K562 (cell line): ENCODE data around the gene ZBTB46. TPM values are rescaled to one million over a fixed set of nuclear protein-coding genes. Genes with fewer than 3 reads are reported as not detected.

Experiments used
- ATAC-seq: fragments of 200-7000 bp; cut with Tn5 transposase; 3 replicates; pipeline ENCODE4 v1.9.1; 2020; ENCODE audit warnings: moderate library complexity
- BruUV-seq: library from RNA; stranded (reverse); fragments of 400-500 nt; replicated peaks from 2 replicates; lab custom pipeline; 2021; lab: Mats Ljungman, UMichigan
- CTCF ChIA-PET: fragments of 300-600 bp; formaldehyde crosslinking; extraction: SDS; loops from one replicate; lab custom pipeline; 2021; ENCODE audit warnings: low intra/inter-chr PET ratio; lab: Yijun Ruan, JAX
- POLR2A ChIA-PET: fragments of 300-600, 350-650 bp; sonication (Branson Sonifier 250); formaldehyde crosslinking; extraction: SDS; loops from one replicate; lab custom pipeline; 2021; ENCODE audit warnings: antibody characterized with exemption, inconsistent platforms; lab: Yijun Ruan, JAX
- DNase-seq, 4 experiments: peaks; one replicate each; pipeline versions ENCODE4 v3.0.0 to v3.0.0-alpha.2; 2011 to 2018; ENCODE audit warnings: low spot score in 3 of 4, mixed read lengths in 3 of 4; ENCODE audit errors: extremely low read depth in 1 of 4
- FAIRE-seq: peaks from 2 replicates; lab custom pipeline; 2011; peaks lifted over from hg19 to GRCh38; lab: Jason Lieb, UNC
- H2AFZ ChIP-seq: 2 replicates; pipeline ENCODE4 v1.6.0; 2011; ENCODE audit warnings: low read depth, low read length, control low read depth, inconsistent platforms
- H3K27ac ChIP-seq: fragments of 200-600 bp; 3 replicates; pipeline ENCODE4 v1.8.0; 2011; ENCODE audit warnings: low read depth, mild to moderate bottlenecking, control low read depth, inconsistent platforms, low read length, moderate library complexity, mixed read lengths; ENCODE audit errors: extremely low read depth
- H3K27me3 ChIP-seq, 2 experiments: fragments of 300-600 bp in 1 of 2; 2 replicates in 1 of 2; 3 replicates in 1 of 2; pipeline versions ENCODE4 v1.6.0 to v1.8.0; 2011; ENCODE audit warnings: inconsistent platforms in 2 of 2, low read length in 2 of 2, mild to moderate bottlenecking in 1 of 2, mixed read lengths in 1 of 2, moderate library complexity in 1 of 2; ENCODE audit not compliant: control insufficient read depth in 2 of 2, insufficient read depth in 2 of 2
- H3K36me3 ChIP-seq: fragments of 300-600 bp; 3 replicates; pipeline ENCODE4 v1.8.0; 2011; ENCODE audit warnings: mild to moderate bottlenecking, low read length, inconsistent platforms; ENCODE audit not compliant: control insufficient read depth, insufficient read depth
- H3K4me1 ChIP-seq, 2 experiments: fragments of 200-600 bp in 1 of 2; replicated peaks in 1 of 2; 2 replicates in 1 of 2; 3 replicates in 1 of 2; pipeline versions ENCODE4 v1.5.1 to v1.8.0; 2011; ENCODE audit warnings: inconsistent platforms in 2 of 2, low read length in 2 of 2, mild to moderate bottlenecking in 1 of 2, mixed read lengths in 1 of 2, moderate library complexity in 1 of 2; ENCODE audit not compliant: control insufficient read depth in 2 of 2, insufficient read depth in 2 of 2
- H3K4me2 ChIP-seq: 2 replicates; pipeline ENCODE4 v1.6.1; 2011; ENCODE audit warnings: low read length, control low read depth, inconsistent platforms, mixed read lengths; ENCODE audit not compliant: insufficient read depth
- H3K4me3 ChIP-seq: fragments of 200-600 bp; sonication (generic), shearing (Covaris generic); 2 replicates; pipeline ENCODE4 v1.5.1; 2016; ENCODE audit warnings: control low read depth, inconsistent platforms
- H3K79me2 ChIP-seq: fragments of 200-600 bp; 3 replicates; pipeline ENCODE4 v1.8.0; 2011; ENCODE audit warnings: low read length, inconsistent platforms; ENCODE audit not compliant: control insufficient read depth, insufficient read depth
- H3K9ac ChIP-seq, 2 experiments: 2 replicates each; pipeline versions ENCODE4 v1.6.0 to v1.6.1; 2011; ENCODE audit warnings: low read depth in 2 of 2, low read length in 2 of 2, control low read depth in 1 of 2, inconsistent platforms in 1 of 2, mild to moderate bottlenecking in 1 of 2, mixed read lengths in 1 of 2; ENCODE audit not compliant: insufficient read depth in 1 of 2
- H3K9me1 ChIP-seq: one replicate; pipeline ENCODE4 v1.6.0; 2011; ENCODE audit warnings: inconsistent platforms, mild to moderate bottlenecking, low read length, moderate library complexity; ENCODE audit not compliant: control insufficient read depth, insufficient read depth
- H3K9me3 ChIP-seq: replicated peaks from 2 replicates; pipeline ENCODE4 v1.5.1; 2011; ENCODE audit warnings: low read depth, low read length, inconsistent platforms; ENCODE audit not compliant: control insufficient read depth, insufficient read depth
- H4K20me1 ChIP-seq: replicated peaks from 2 replicates; pipeline ENCODE4 v1.6.1; 2011; ENCODE audit warnings: low read length, inconsistent platforms, mixed read lengths; ENCODE audit not compliant: control insufficient read depth, insufficient read depth
- ARID1B ChIP-seq: fragments of 450-650 bp; IDR thresholded peaks from 2 replicates; pipeline ENCODE4 v1.6.1; 2016; ENCODE audit warnings: antibody characterized with exemption, mild to moderate bottlenecking, inconsistent platforms
- CREM ChIP-seq: IDR thresholded peaks from 2 replicates; pipeline ENCODE4 v1.6.1; 2014; ENCODE audit warnings: antibody characterized with exemption, low read depth
- CTBP1 ChIP-seq: fragments of 450-650 bp; IDR thresholded peaks from 2 replicates; pipeline ENCODE4 v1.6.1; 2016; ENCODE audit warnings: borderline replicate concordance
- HOXB6 ChIP-seq: fragments of 250-450 bp; sonication (Bioruptor Pico); IDR thresholded peaks from 2 replicates; pipeline ENCODE4 v1.5.1; 2022; ENCODE audit warnings: mild to moderate bottlenecking, borderline replicate concordance
- JUND ChIP-seq, 2 experiments: IDR thresholded peaks; 2 replicates in 1 of 2; 3 replicates in 1 of 2; pipeline ENCODE4 v1.6.1; 2011; ENCODE audit warnings: borderline replicate concordance in 2 of 2, low read depth in 2 of 2, low read length in 2 of 2, improper control_type of control experiment in 1 of 2, missing biosample characterization in 1 of 2, missing genetic modification characterization in 1 of 2, missing genetic modification reagents in 1 of 2
- POLR2B ChIP-seq: fragments of 450-650 bp; IDR thresholded peaks from 2 replicates; pipeline ENCODE4 v1.6.1; 2018; ENCODE audit warnings: low read depth; ENCODE audit not compliant: partially characterized antibody
- RNF2 ChIP-seq: sonication (generic); IDR thresholded peaks from 2 replicates; pipeline ENCODE4 v1.6.1; 2016
- THRB ChIP-seq: fragments of 450-650 bp; formaldehyde crosslinking; conservative IDR thresholded peaks from 2 replicates; pipeline ENCODE4 v1.4.0; 2022; ENCODE audit warnings: mild to moderate bottlenecking, missing genetic modification characterization
- ZBTB49 ChIP-seq: sonication (generic); formaldehyde crosslinking; IDR thresholded peaks from 2 replicates; pipeline ENCODE4 v1.8.0; 2022; ENCODE audit warnings: missing genetic modification reagents, mild to moderate bottlenecking, borderline replicate concordance
- ZNF217 ChIP-seq: sonication (generic); formaldehyde crosslinking; IDR thresholded peaks from 2 replicates; pipeline ENCODE4 v1.8.0; 2022; ENCODE audit warnings: mild to moderate bottlenecking, missing genetic modification reagents
- ZNF277 ChIP-seq: fragments of 250-450 bp; sonication (Bioruptor Pico); IDR thresholded peaks from 2 replicates; pipeline ENCODE4 v1.8.0; 2022; ENCODE audit warnings: inconsistent platforms, mild to moderate bottlenecking, moderate library complexity, borderline replicate concordance
- ZNF436 ChIP-seq: fragments of 250-450, 450-650 bp; sonication (Bioruptor Pico); formaldehyde crosslinking; IDR thresholded peaks from 2 replicates; pipeline ENCODE4 v1.7.0; 2020; ENCODE audit warnings: mild to moderate bottlenecking
- WGBS: fragments of 100-300 bp; shearing (Covaris generic); methylation state at CpG from one replicate; pipeline ENCODE4 v1.1.6; 2016; ENCODE audit warnings: low coverage, mixed read lengths; ENCODE audit not compliant: insufficient coverage; ENCODE audit errors: missing lambda C conversion rate; 5-methylcytosine and 5-hydroxymethylcytosine counted together
- in situ Hi-C: fragments of 300-500 bp; cut with MboI; formaldehyde crosslinking; loops from 4 replicates; pipeline ENCODE4 v1.15.0; 2018; ENCODE audit warnings: inconsistent platforms, mixed read lengths
- intact Hi-C: fragments of 100-400 bp; cut with micrococcal nuclease; formaldehyde crosslinking; loops from 2 replicates; pipeline ENCODE4 v1.14.2; 2022
- polyA plus RNA-seq, 8 experiments: library from polyadenylated mRNA; depleted of rRNA in 4 of 8; stranded (reverse) in 5 of 8; unstranded in 3 of 8; fragments of >200 nt; fragmentation: Nextera tagmentation in 2 of 8; fragmentation: Illumina TruSeq in 1 of 8; extraction: Ambion mirVana in 2 of 8; extraction: Trizol in 1 of 8; gene quantifications; 2 replicates each; pipeline versions ENCODE4 v1.2.1 to v1.2.3, GENCODE V29; 2011 to 2014; ENCODE audit warnings: inconsistent platforms in 1 of 8, missing spikeins in 1 of 8
- total RNA-seq, 7 experiments: library from RNA; depleted of rRNA in 6 of 7; stranded (reverse); fragments of >200 nt in 6 of 7; fragmentation: Illumina TruSeq in 2 of 7; extraction: Trizol in 2 of 7; gene quantifications; 2 replicates each; pipeline versions ENCODE4 v1.2.1 to v1.2.3, GENCODE V29; 2011 to 2021; ENCODE audit warnings: low replicate concordance in 1 of 7

The ZBTB46 gene
- total and polyA plus RNA-seq, 9 of the 15 experiments (the other 6 are each of a cell fraction or from before 2014, with no cell fraction given) = 0.29 to 4.1 (median 1.1) TPM

- TF ChIP-seq ZNF277 (CRISPR knock-in tag) (no peak), THRB (no peak)
Measured at GRCh38 chr20:63737945-63738686, 92.9 kb downstream of the ZBTB46 start (continued).

GRCh38 chr20:63737695-63737944 lies 93.4 kb downstream of the ZBTB46 start:
- Histone ChIP-seq H4K20me1 (no peaks in the 10 kb centered on the region; the same call in 1 of the 2 replicates), H3K79me2 (peaks cover 21% of the 10 kb centered on the region), H3K36me3 (peaks cover 61% of the 10 kb centered on the region; the same call in 2 of the 3 replicates), H3K9me3 (no peaks in the 10 kb centered on the region; the same call in 1 of the 2 replicates), H2AFZ (no peak overlapping the region), H3K9me1 (no peaks in the 10 kb centered on the region), H3K27me3 (no peaks in the 10 kb centered on the region), H3K4me1 (peaks cover 11 to 81% of the 10 kb centered on the region in 2 experiments), H3K9ac (no peak overlapping the region), H3K4me2 (no peak overlapping the region), H3K27ac (no peak overlapping the region), H3K4me3 (no peak overlapping the region)
- no peak for DNase-seq
- ChIA-PET POLR2A (interaction anchor here (0.6 to 1.5 kb wide), 2 partner anchors 10 to 128 kb away, joined by 3 to 6 read pairs; partner anchors contain the start of gene TPD52L2), CTCF (no interaction called here)
- FAIRE-seq = no peak
- in situ Hi-C loops = no loop called here
- intact Hi-C loops = no loop called here
- WGBS = no CpG with 5 or more reads among the region's 26 CpGs
- ATAC-seq = no peak
- no TSS peak for BruUV-seq
- no peak for TF ChIP-seq ZNF277 (CRISPR knock-in tag)
- TF ChIP-seq RNF2 = no peak
- TF ChIP-seq CTBP1 = no peak
- no peak for TF ChIP-seq CREM
- no peak for TF ChIP-seq ARID1B
- TF ChIP-seq ZNF436 (CRISPR knock-in tag) = no peak
- no peak for TF ChIP-seq POLR2B
- no peak for TF ChIP-seq HOXB6 (CRISPR knock-in tag)
- TF ChIP-seq ZBTB49 (CRISPR knock-in tag) = no peak
- no peak for TF ChIP-seq JUND (IDR thresholded peaks at IDR 0.05; ENCODE audit: borderline replicate concordance, low read depth, low read length)
- no peak for TF ChIP-seq JUND (tag; IDR thresholded peaks at IDR 0.05; ENCODE audit: borderline replicate concordance, low read depth, low read length)
- no peak for TF ChIP-seq ZNF217 (CRISPR knock-in tag)
